PFSK-1 (cell line): ENCODE measurements around the gene TMEM248. TPM values are rescaled to one million over a fixed set of nuclear protein-coding genes. Genes with fewer than 3 reads are reported as not detected.

Source experiments
- FOXP2 ChIP-seq: optimal IDR thresholded peaks from 2 replicates; pipeline ENCODE3; 2011; ENCODE audit warnings: borderline replicate concordance, control low read depth, inconsistent platforms; ENCODE audit not compliant: insufficient read depth; ENCODE audit errors: extremely low read length, extremely low read depth
- POLR2AphosphoS5 ChIP-seq: IDR thresholded peaks from 2 replicates; pipeline ENCODE4 v1.6.1; 2012; ENCODE audit warnings: low read depth, mild to moderate bottlenecking, control low read depth, low read length, moderate library complexity
- SIN3A ChIP-seq: IDR thresholded peaks from 2 replicates; pipeline ENCODE4 v1.6.1; 2012; ENCODE audit warnings: mild to moderate bottlenecking, low read length, moderate library complexity, borderline replicate concordance; ENCODE audit not compliant: insufficient read depth
- TAF1 ChIP-seq: IDR thresholded peaks from 2 replicates; pipeline ENCODE4 v1.6.1; 2012; ENCODE audit warnings: low read length, control low read depth, borderline replicate concordance; ENCODE audit not compliant: insufficient read depth
- polyA plus RNA-seq: library from polyadenylated mRNA; unstranded; fragments of >200 nt; gene quantifications from one replicate; pipeline ENCODE4 v1.2.1, GENCODE V29; 2012; ENCODE audit warnings: low read depth, missing spikeins; ENCODE audit not compliant: insufficient read length
- TF ChIP-seq, protein P1 (sequence below), 2 experiments: IDR thresholded peaks; 2 replicates each; pipeline versions ENCODE4 v1.6.1 to v1.8.0; 2011 to 2012; ENCODE audit warnings: low read depth in 2 of 2, low read length in 2 of 2, control low read depth in 1 of 2, inconsistent platforms in 1 of 2, mild to moderate bottlenecking in 1 of 2, moderate library complexity in 1 of 2; ENCODE audit not compliant: insufficient read depth in 1 of 2

TMEM248 gene, protein sequence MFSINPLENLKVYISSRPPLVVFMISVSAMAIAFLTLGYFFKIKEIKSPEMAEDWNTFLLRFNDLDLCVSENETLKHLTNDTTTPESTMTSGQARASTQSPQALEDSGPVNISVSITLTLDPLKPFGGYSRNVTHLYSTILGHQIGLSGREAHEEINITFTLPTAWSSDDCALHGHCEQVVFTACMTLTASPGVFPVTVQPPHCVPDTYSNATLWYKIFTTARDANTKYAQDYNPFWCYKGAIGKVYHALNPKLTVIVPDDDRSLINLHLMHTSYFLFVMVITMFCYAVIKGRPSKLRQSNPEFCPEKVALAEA
- 51.4 TPM for polyA plus RNA-seq

DNA sequence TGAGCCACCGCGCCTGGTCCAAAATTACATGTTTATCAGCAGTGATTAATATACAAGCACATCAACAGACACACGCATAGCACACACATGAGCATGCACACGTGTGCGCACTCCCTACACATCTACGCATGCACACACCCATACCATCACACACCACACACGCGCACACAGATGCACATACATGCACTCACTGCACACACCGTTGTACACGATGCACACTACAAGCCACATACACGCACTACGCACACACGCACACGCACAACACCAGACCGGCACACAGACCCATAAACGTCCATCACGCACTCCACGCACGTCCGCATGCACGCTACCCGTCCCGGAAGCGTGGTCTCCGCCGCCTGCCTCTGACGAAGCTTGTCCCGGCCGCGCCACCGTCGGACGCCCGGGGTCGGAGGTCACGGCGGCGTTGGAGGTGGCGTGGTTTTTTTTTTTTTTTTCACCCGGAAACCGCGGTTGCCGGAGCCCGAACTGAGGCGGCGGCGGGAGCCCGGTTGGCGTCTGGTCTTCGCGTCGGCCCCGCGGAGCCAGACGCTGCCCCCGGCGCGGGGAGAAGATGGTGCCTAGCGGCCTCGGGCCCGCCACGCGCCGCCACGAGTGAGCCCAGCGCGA is at the start of gene TMEM248:
TMEM248 (plus strand) TSS at position 457 of the 627 bp plus-strand sequence. CDS start 20,641 bp downstream, outside the sequence.
- TF ChIP-seq SIN3A (peak; percentile 93), FOXP2 (peak; percentile 94), TAF1 (peak; percentile 89; the same call in 1 of the 2 replicates), POLR2AphosphoS5 (peak; percentile 73)
- TF ChIP-seq, protein P1, sequence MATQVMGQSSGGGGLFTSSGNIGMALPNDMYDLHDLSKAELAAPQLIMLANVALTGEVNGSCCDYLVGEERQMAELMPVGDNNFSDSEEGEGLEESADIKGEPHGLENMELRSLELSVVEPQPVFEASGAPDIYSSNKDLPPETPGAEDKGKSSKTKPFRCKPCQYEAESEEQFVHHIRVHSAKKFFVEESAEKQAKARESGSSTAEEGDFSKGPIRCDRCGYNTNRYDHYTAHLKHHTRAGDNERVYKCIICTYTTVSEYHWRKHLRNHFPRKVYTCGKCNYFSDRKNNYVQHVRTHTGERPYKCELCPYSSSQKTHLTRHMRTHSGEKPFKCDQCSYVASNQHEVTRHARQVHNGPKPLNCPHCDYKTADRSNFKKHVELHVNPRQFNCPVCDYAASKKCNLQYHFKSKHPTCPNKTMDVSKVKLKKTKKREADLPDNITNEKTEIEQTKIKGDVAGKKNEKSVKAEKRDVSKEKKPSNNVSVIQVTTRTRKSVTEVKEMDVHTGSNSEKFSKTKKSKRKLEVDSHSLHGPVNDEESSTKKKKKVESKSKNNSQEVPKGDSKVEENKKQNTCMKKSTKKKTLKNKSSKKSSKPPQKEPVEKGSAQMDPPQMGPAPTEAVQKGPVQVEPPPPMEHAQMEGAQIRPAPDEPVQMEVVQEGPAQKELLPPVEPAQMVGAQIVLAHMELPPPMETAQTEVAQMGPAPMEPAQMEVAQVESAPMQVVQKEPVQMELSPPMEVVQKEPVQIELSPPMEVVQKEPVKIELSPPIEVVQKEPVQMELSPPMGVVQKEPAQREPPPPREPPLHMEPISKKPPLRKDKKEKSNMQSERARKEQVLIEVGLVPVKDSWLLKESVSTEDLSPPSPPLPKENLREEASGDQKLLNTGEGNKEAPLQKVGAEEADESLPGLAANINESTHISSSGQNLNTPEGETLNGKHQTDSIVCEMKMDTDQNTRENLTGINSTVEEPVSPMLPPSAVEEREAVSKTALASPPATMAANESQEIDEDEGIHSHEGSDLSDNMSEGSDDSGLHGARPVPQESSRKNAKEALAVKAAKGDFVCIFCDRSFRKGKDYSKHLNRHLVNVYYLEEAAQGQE (IDR thresholded peaks at IDR 0.05; ENCODE audit: insufficient read depth in 1 of 2, low read depth in 2 of 2, low read length in 2 of 2), result peak in 1 of 2 experiments; percentile 64; a peak in 1 of 4 replicates

DNA sequence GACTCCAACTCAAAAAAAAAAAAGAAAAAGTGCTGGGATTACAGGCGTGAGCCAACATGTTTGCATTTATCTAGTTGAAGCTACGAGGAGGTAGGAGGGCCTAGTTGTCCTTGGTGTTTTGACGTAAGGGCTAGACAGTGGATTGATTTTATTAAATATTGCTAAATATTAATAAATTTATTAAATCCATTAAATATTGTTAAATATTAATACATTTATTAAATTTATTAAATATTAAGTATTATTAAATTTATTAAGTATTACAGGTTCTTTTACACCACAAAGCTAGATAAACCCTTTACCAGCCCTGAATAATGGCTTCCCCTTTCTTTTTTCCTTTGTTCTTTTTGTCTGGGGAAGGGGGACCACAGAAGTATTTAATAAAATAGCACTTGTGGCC is 47.5 kb upstream of the TMEM248 start:
- no peak for TF ChIP-seq POLR2AphosphoS5
- TF ChIP-seq, protein P1 (IDR thresholded peaks at IDR 0.05; ENCODE audit: insufficient read depth in 1 of 2, low read depth in 2 of 2, low read length in 2 of 2), result no peak
- TF ChIP-seq TAF1, result no peak
- TF ChIP-seq SIN3A, result no peak
- no peak for TF ChIP-seq FOXP2

DNA sequence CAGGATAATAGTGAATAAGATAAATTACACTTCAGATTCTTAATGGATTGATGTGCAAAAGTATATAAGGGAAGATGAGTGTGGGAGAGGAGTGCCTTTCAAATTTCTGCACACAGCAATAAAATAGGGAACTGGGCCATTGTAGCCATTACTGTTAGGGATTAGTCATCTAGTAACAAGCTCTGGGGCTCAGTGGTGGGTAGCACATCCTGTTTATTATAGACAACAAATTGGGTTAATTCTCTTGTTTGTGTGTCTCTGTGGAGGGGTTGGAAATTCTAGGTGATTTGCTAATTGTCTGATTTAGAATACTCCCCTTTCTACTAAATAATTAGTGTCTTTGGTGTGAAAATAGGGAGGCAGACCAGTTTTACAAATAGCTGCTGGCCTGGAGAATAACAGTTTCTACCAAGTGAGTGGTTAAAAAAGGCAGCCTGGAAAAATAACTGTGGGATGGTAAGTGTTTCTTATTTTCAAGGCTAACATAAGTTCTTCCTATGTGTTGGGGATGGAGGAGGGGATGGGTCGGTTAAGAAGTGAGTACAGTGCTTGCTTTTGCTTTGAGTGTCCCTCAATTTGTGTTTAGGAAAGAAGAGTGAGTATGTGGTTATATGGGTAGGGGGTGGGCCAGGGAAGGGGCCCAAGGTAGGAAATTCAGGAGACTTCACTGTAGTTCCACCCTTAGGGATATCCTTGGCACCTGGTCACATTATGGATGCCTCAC is 43.3 kb upstream of the TMEM248 start:
- TF ChIP-seq FOXP2, result no peak
- TF ChIP-seq POLR2AphosphoS5, result no peak
- TF ChIP-seq SIN3A, result no peak
- TF ChIP-seq, protein P1 (IDR thresholded peaks at IDR 0.05; ENCODE audit: insufficient read depth in 1 of 2, low read depth in 2 of 2, low read length in 2 of 2), result no peak
- no peak for TF ChIP-seq TAF1

DNA sequence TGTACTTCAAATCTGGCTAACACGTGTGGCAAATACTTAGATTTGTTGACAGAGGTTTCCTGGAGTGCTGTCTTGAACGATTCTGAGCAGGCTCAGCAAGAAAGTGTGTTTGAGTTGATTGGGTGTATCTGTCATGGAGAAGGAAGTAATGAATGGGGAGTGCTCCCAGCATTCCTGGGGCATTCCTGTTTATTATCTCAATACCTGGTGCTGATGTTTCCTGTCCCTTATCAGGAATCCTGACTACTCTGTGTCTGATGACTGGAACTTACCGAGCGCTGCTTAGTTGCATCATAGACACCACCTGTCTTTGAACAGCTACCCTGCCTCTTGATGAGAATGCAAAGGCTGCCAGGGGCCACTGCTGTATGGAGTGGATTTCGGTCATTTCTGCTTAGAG is 41.0 kb upstream of the TMEM248 start:
- no peak for TF ChIP-seq SIN3A
- TF ChIP-seq, protein P1 (IDR thresholded peaks at IDR 0.05; ENCODE audit: insufficient read depth in 1 of 2, low read depth in 2 of 2, low read length in 2 of 2), result no peak
- no peak for TF ChIP-seq TAF1
- TF ChIP-seq POLR2AphosphoS5, result no peak
- TF ChIP-seq FOXP2, result no peak
